Measurements from ENCODE around the gene PLEKHA8.

PLEKHA8 gene

GRCh38 chr7:30074422-30075030 is 46.3 kb downstream of the PLEKHA8 start:
- Histone ChIP-seq H3K36me3 (no peaks in the 10 kb centered on the region), H3K9me3 (no peaks in the 10 kb centered on the region), H3K27ac (no peak overlapping the region), H3K27me3 (no peaks in the 10 kb centered on the region), H3K4me3 (ENCODE audit: low read depth in 1 of 2, low read length in 1 of 2) (no peak overlapping the region), H3K4me1 (ENCODE audit: control insufficient read depth in 1 of 2, insufficient read depth in 1 of 2, low read depth in 1 of 2, low read length in 1 of 2) (no peaks in the 10 kb centered on the region)
- no peak for TF ChIP-seq CTCF (IDR thresholded peaks at IDR 0.05)

- H3K4me3 ChIP-seq (ENCODE audit: low read depth in 1 of 2, low read length in 1 of 2), result no peak overlapping the region
- no peak for TF ChIP-seq CTCF (IDR thresholded peaks at IDR 0.05)
- no peaks in the 10 kb centered on the region for H3K36me3 ChIP-seq
- H3K27ac ChIP-seq, result no peak overlapping the region
- H3K27me3 ChIP-seq, result no peaks in the 10 kb centered on the region
- H3K4me1 ChIP-seq (ENCODE audit: control insufficient read depth in 1 of 2, insufficient read depth in 1 of 2, low read depth in 1 of 2, low read length in 1 of 2), result no peaks in the 10 kb centered on the region
- no peaks in the 10 kb centered on the region for H3K9me3 ChIP-seq
These were observed 48.2 kb downstream of the PLEKHA8 start for GRCh38 chr7:30076411-30076810.

- Histone ChIP-seq H3K4me1 (ENCODE audit: control insufficient read depth in 1 of 2, insufficient read depth in 1 of 2, low read depth in 1 of 2, low read length in 1 of 2) (no peaks in the 10 kb centered on the region), H3K27ac (no peak overlapping the region), H3K27me3 (no peaks in the 10 kb centered on the region), H3K9me3 (no peaks in the 10 kb centered on the region), H3K4me3 (ENCODE audit: low read depth in 1 of 2, low read length in 1 of 2) (no peak overlapping the region), H3K36me3 (no peaks in the 10 kb centered on the region)
- no peak for TF ChIP-seq CTCF (IDR thresholded peaks at IDR 0.05)
These were observed 50.1 kb downstream of the PLEKHA8 start for GRCh38 chr7:30078280-30078679.

- H3K36me3 ChIP-seq, result no peaks in the 10 kb centered on the region
- H3K4me1 ChIP-seq (ENCODE audit: control insufficient read depth in 1 of 2, insufficient read depth in 1 of 2, low read depth in 1 of 2, low read length in 1 of 2), result no peaks in the 10 kb centered on the region
- no peaks in the 10 kb centered on the region for H3K9me3 ChIP-seq
- H3K27me3 ChIP-seq, result no peaks in the 10 kb centered on the region
- no peak overlapping the region for H3K27ac ChIP-seq
- no peak overlapping the region for H3K4me3 ChIP-seq (ENCODE audit: low read depth in 1 of 2, low read length in 1 of 2)
- no peak for TF ChIP-seq CTCF (IDR thresholded peaks at IDR 0.05)
These were observed 51.7 kb downstream of the PLEKHA8 start for GRCh38 chr7:30079880-30080279.

- no peaks in the 10 kb centered on the region for H3K36me3 ChIP-seq
- H3K4me3 ChIP-seq (ENCODE audit: low read depth in 1 of 2, low read length in 1 of 2), result no peak overlapping the region
- no peaks in the 10 kb centered on the region for H3K9me3 ChIP-seq
- no peaks in the 10 kb centered on the region for H3K4me1 ChIP-seq (ENCODE audit: control insufficient read depth in 1 of 2, insufficient read depth in 1 of 2, low read depth in 1 of 2, low read length in 1 of 2)
- H3K27me3 ChIP-seq, result no peaks in the 10 kb centered on the region
- no peak for TF ChIP-seq CTCF (IDR thresholded peaks at IDR 0.05)
- H3K27ac ChIP-seq, result no peak overlapping the region
These were observed 52.6 kb downstream of the PLEKHA8 start for GRCh38 chr7:30080818-30081217.

GRCh38 chr7:30082686-30083085 is 54.5 kb downstream of the PLEKHA8 start:
- no peak overlapping the region for H3K4me3 ChIP-seq (ENCODE audit: low read depth in 1 of 2, low read length in 1 of 2)
- no peaks in the 10 kb centered on the region for H3K9me3 ChIP-seq
- H3K36me3 ChIP-seq, result no peaks in the 10 kb centered on the region
- no peaks in the 10 kb centered on the region for H3K4me1 ChIP-seq (ENCODE audit: control insufficient read depth in 1 of 2, insufficient read depth in 1 of 2, low read depth in 1 of 2, low read length in 1 of 2)
- H3K27ac ChIP-seq, result no peak overlapping the region
- H3K27me3 ChIP-seq, result no peaks in the 10 kb centered on the region
- TF ChIP-seq CTCF (IDR thresholded peaks at IDR 0.05), result no peak
